ENCODE results near the gene MEF2B.
"Not testable (repeated sequence)": the region's sequence is repeated elsewhere in the genome, so short reads cannot be mapped to it uniquely, and the experiment has no call there.

MEF2B gene

GRCh38 chr19:19165396-19165795 lies 4.7 kb downstream of the MEF2B start:
- DNase-seq = no peak
- intact Hi-C loops (cut with DNase I) = no loop called here

GRCh38 chr19:19162495-19162894 lies 7.6 kb downstream of the MEF2B start:
- no peak for DNase-seq
- intact Hi-C loops (cut with DNase I) = no loop called here

- intact Hi-C loops (cut with DNase I) = no loop called here
Measured at GRCh38 chr19:19160461-19161035, 9.5 kb downstream of the MEF2B start.

GRCh38 chr19:19159534-19159933 lies 10.5 kb downstream of the MEF2B start:
- no peak for DNase-seq
- intact Hi-C loops (cut with DNase I) = no loop called here

More at GRCh38 chr19:19160461-19161035, 9.5 kb downstream of the MEF2B start:
- no peak for DNase-seq

DNA sequence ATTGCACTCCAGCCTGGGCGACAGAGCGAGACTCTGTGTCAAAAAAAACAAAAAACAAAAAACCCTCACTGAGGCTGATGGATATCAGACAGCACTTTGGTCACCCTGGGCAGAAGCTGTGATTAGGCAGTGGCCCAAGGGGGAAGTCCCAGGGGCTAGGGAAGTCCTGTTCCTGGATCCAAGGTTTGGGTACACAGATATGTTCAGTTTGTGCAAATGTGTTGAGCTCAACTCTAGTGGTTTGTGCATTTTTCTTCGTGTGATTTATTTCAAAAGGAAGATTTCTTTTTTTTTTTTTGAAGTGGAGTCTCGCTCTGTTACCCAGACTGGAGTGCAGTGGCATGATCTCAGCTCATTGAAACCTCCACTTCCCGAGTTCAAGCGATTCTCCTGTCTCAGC lies 12.3 kb downstream of the MEF2B start:
- intact Hi-C loops (cut with DNase I) = no loop called here
- no peak for DNase-seq

DNA sequence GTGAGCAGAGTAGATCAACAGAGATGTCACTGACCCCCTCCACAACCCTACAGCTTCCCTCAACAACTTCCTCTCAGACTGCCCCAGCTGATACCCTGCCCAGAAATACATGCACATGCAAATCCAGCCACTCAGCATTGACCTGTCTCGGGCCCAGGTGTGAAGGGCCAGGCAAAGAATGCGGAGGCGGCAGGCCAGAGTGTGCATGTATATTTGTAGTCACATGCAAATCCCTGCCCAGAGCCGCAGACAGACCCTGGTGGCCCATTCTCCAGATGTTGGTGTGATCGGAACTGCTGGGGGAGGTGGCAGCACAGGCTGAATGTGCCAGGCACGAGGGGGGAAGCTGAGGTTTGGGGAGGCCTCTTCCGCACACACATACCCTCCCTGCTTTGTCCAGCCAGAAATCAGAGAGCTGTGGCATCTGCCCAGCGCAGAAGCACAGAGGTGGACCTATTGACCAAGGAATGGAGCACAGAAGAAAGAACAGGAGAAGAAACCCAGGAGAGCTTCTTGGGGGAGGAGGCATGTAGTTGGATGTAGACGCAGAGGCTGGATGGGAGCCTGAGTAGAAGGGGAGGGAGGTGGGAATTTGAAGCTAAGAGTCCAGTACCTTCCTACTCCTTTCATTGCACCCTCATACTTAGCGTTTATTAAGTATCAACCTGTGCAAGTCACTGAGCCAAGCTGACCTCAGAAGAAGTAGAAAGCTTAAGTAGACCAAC lies 14.4 kb downstream of the MEF2B start:
- DNase-seq = no peak
- intact Hi-C loops (cut with DNase I) = no loop called here

- DNase-seq = no peak
- intact Hi-C loops (cut with DNase I) = no loop called here
Measured at GRCh38 chr19:19154768-19155494, 15.1 kb downstream of the MEF2B start.

- no peak for DNase-seq
- intact Hi-C loops (cut with DNase I) = no loop called here
Measured at GRCh38 chr19:19152668-19153384, 17.2 kb downstream of the MEF2B start.

GRCh38 chr19:19151418-19151817 lies 18.6 kb downstream of the MEF2B start:
- intact Hi-C loops (cut with DNase I) = no loop called here

GRCh38 chr19:19149435-19149834 lies 20.6 kb downstream of the MEF2B start:
- no peak for DNase-seq
- intact Hi-C loops (cut with DNase I) = no loop called here

More at GRCh38 chr19:19151418-19151817, 18.6 kb downstream of the MEF2B start:
- no peak for DNase-seq

GRCh38 chr19:19148504-19148903 lies 21.6 kb downstream of the MEF2B start:
- intact Hi-C loops (cut with DNase I); DNase-seq: not testable (repeated sequence)

GRCh38 chr19:19147344-19147743 lies 22.7 kb downstream of the MEF2B start:
- intact Hi-C loops (cut with DNase I) = no loop called here
- no peak for DNase-seq

DNA sequence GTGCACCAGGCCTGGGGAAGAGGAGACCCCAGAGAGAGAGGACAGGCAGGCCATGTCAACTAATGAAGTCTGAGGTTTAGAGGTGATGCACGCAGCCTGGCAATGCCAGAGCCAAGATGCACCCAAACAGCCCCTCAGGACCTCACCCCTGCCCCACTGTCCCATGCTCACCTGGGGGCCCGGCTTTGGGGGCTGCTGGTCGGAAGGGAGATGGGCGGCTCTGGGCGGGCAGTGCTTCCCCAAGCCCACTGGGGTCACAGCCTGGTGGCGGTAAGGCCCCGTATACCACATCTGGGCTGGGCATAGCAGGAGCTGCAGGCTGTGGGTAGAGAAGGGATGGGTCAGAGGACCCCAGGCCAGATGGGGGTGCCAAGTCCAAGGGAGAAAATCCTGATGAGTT lies 23.2 kb downstream of the MEF2B start:
- no peak for DNase-seq
- intact Hi-C loops (cut with DNase I) = no loop called here

- intact Hi-C loops (cut with DNase I) = no loop called here
- DNase-seq = peak; percentile 23 to 93 (median 80)
Measured at GRCh38 chr19:19145684-19146608, 24.1 kb downstream of the MEF2B start.

DNA sequence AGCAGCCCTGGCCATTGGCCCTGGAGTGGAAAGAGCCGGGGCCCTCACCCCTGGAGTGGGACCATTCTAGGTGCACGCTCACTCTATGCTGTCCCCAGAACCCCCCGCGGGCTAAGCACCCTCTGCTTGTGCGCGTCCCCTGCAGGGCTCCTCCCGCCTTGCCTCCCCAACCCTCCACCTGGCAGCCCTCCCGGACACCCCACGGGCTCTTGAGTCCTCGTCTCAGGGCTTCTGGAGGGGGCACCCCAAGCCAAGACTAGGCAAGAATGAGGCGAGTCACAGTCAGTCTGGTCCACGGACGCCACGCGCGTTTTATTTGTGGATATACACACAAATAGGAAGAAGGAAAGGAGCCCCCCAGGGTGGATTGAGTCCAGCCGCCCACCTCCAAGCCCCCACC lies 24.8 kb downstream of the MEF2B start:
- intact Hi-C loops (cut with DNase I) = no loop called here
- DNase-seq = no peak

DNA sequence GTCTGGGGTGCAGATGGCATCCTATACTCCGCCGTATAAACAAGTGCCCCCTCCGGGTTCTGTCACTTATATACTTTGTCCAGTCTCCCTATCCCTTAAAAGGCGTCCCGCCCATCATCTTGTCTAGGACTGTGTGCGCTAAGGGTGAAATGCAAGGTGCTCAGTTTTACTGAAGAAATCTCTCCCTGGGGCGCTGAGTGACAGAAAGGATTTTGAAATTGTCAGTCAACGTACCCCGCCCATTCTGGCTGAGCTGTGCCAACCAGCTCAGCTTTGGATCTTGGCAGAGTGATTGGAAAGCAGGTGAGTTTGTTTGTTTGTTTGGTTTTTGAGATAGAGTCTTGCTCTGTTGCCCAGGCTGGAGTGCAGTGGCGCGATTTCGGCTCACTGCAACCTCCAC lies 27.7 kb downstream of the MEF2B start:
- DNase-seq = no peak
- intact Hi-C loops (cut with DNase I) = loop anchor here (5.0 kb wide), 1 partner anchor 85 kb away; no protein-coding TSS in a partner anchor

- DNase-seq = no peak
- intact Hi-C loops (cut with DNase I) = loop anchor here (5.0 kb wide), 1 partner anchor 83 kb away; no protein-coding TSS in a partner anchor
Measured at GRCh38 chr19:19140476-19140875, 29.6 kb downstream of the MEF2B start.

DNA sequence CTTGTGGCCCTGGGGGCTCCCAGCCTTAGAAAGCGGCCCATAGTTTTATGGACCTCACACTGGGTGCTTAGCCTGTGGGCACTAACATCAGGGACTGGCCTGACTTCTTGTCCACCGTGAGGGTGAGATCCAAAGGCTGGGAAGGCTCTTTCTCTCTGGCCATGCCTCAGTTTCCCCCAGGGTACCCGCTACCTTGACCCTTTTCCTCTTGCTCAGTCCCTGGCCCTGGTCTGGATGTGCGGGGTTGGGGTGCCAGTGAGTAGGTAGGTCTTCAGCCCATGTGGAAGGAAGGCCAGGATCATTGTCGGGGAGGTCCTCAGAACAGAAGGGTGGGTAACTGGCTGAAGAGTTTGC lies 30.2 kb downstream of the MEF2B start:
- intact Hi-C loops (cut with DNase I) = loop anchor here (5.0 kb wide), 1 partner anchor 83 kb away; no protein-coding TSS in a partner anchor
- no peak for DNase-seq
